ENCODE data around the gene EZH1. TPM values are rescaled to one million over a fixed set of nuclear protein-coding genes. Genes with fewer than 3 reads are reported as not detected.
A peak's percentile ranks its signal among the peaks of the same experiment; 100 is the strongest.
"Not testable (repeated sequence)": the region's sequence is repeated elsewhere in the genome, so short reads cannot be mapped to it uniquely, and the experiment has no call there.

EZH1 gene
- total RNA-seq, 1 experiment from 2014 or later, result 31.7 TPM

DNA sequence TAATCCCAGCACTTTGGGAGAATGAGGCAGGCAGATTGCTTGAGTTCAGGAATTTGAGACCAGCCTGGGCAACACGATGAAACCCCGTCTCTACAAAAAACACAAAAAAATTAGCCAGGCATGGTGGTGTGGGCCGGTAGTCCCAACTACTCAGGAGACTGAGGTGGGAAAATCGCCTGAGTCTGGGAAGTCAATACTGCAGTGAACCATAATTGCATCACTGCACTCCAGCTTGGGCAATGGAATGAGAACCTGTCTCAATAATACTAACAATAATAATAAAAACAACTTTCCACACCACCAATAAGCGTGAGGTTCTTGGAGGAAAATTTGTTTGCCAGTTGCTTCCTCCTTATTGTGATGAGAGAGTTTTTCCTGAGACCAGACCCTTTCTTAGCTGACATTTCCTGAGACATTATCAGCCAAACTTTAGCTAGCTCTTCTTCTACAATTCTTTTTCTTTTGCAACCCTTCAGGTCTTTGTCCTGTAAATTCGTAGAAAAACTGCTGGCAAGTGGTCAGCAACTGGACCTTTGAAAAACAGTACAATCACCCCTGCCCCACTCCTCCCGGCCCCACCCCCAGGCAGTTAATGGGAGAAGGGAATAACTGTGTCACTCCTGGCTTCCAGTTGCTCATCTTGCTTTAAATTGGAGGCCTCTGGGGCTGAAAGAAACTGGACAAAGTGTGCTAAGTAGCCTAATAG is 3.5 kb upstream of the EZH1 start:
- Mint-ChIP-seq H3K4me1 (ENCODE audit: insufficient read depth, unreplicated experiment) (peaks cover 10% of the 10 kb centered on the region), H3K27me3 (ENCODE audit: insufficient read depth, unreplicated experiment) (no peaks in the 10 kb centered on the region), H3K27ac (ENCODE audit: low read depth, unreplicated experiment) (no peak overlapping the region), H3K4me3 (ENCODE audit: unreplicated experiment) (no peak overlapping the region), H3K36me3 (ENCODE audit: insufficient read depth, unreplicated experiment) (no peaks in the 10 kb centered on the region), H3K9me3 (ENCODE audit: unreplicated experiment) (no peaks in the 10 kb centered on the region)
- ChIA-PET POLR2A (interaction anchor here (1.0 kb wide), 1 partner anchor 25 kb away, joined by 3 read pairs; the partner anchor contains the start of gene VPS25), CTCF (interaction anchor here (0.5 to 4.3 kb wide), 3 partner anchors 12 to 229 kb away, joined by 3 to 23 read pairs (median 3); no protein-coding TSS in a partner anchor)
- intact Hi-C loops (cut with micrococcal nuclease), result no loop called here
- BruUV-seq (replicated peaks), result no TSS peak
- no peak for DNase-seq (ENCODE audit: unreplicated experiment)
- no peak for TF ChIP-seq CTCF (IDR thresholded peaks at IDR 0.05; ENCODE audit: unreplicated experiment)

DNA sequence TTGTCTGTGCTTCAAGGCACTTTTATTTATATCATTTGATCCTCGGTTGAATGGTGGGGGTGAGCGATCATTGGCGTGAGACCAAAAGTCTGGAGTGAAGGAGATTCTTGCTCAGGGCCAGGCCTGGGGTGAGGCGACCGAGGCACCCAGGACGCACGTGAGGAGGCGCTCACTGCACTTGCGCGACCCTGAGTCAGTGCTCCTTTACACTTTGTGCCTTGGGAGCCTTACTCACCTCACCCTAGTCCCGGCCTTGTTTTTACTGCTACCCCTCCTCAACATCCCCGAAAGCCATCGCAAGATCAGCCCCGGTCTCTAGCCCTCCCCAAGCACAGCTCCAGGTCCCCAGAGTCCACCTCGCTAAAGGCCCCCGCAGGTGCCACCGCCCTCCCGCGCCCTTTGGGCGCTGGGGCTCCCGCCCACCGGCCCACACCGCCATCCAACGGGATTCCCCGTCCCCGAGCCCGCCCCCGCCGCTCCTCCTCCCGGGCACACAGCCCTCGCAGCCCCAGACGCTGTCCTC is 496 bp downstream of the EZH1 start:
- H3K27me3 Mint-ChIP-seq (ENCODE audit: insufficient read depth, unreplicated experiment), result no peaks in the 10 kb centered on the region
- ChIA-PET CTCF (interaction anchor here (1.2 to 1.3 kb wide), 2 partner anchors 19 to 23 kb away, joined by 4 to 5 read pairs; no protein-coding TSS in a partner anchor), POLR2A (interaction anchor here (0.8 to 2.2 kb wide), 8 partner anchors 9 to 167 kb away, joined by 3 to 10 read pairs (median 4); partner anchors contain the start of genes BECN1, PSMC3IP, RETREG3 and TUBG1)
- H3K4me3 Mint-ChIP-seq (ENCODE audit: unreplicated experiment), result peak overlapping the region; percentile 91
- peak; percentile 64 for DNase-seq (ENCODE audit: unreplicated experiment)
- peak overlapping the region; percentile 96 for H3K27ac Mint-ChIP-seq (ENCODE audit: low read depth, unreplicated experiment)
- peak; percentile 5 for TF ChIP-seq CTCF (IDR thresholded peaks at IDR 0.05; ENCODE audit: unreplicated experiment)
- BruUV-seq (replicated peaks), result TSS peak; percentile 35
- peaks cover 6% of the 10 kb centered on the region for H3K36me3 Mint-ChIP-seq (ENCODE audit: insufficient read depth, unreplicated experiment)
- intact Hi-C loops (cut with micrococcal nuclease), result loop anchor here (2.0 kb wide), 1 partner anchor 18 kb away; no protein-coding TSS in a partner anchor
- H3K4me1 Mint-ChIP-seq (ENCODE audit: insufficient read depth, unreplicated experiment), result peaks cover 10% of the 10 kb centered on the region
- no peaks in the 10 kb centered on the region for H3K9me3 Mint-ChIP-seq (ENCODE audit: unreplicated experiment)

- ChIA-PET CTCF (interaction anchor here (0.5 to 1.3 kb wide), 8 partner anchors 11 to 740 kb away, joined by 3 to 5 read pairs (median 4); partner anchors contain the start of gene DHX8), POLR2A (interaction anchor here (0.6 to 2.2 kb wide), 10 partner anchors 8 to 944 kb away, joined by 3 to 10 read pairs (median 4); partner anchors contain the start of genes BECN1, PSMC3IP, RETREG3 and TUBG1)
- peak overlapping the region; percentile 91 for H3K4me3 Mint-ChIP-seq (ENCODE audit: unreplicated experiment)
- peak overlapping the region; percentile 96 for H3K27ac Mint-ChIP-seq (ENCODE audit: low read depth, unreplicated experiment)
- no TSS peak for BruUV-seq (replicated peaks)
- H3K9me3 Mint-ChIP-seq (ENCODE audit: unreplicated experiment), result no peaks in the 10 kb centered on the region
- H3K4me1 Mint-ChIP-seq (ENCODE audit: insufficient read depth, unreplicated experiment), result peaks cover 10% of the 10 kb centered on the region
- H3K27me3 Mint-ChIP-seq (ENCODE audit: insufficient read depth, unreplicated experiment), result no peaks in the 10 kb centered on the region
- intact Hi-C loops (cut with micrococcal nuclease), result loop anchor here (2.0 kb wide), 1 partner anchor 19 kb away; no protein-coding TSS in a partner anchor
- DNase-seq (ENCODE audit: unreplicated experiment), result no peak
- no peak for TF ChIP-seq CTCF (IDR thresholded peaks at IDR 0.05; ENCODE audit: unreplicated experiment)
- peaks cover 6% of the 10 kb centered on the region for H3K36me3 Mint-ChIP-seq (ENCODE audit: insufficient read depth, unreplicated experiment)
These were observed 1.1 kb downstream of the EZH1 start for GRCh38 chr17:42743595-42744282.

GRCh38 chr17:42742916-42743315 is 1.9 kb downstream of the EZH1 start:
- ChIA-PET POLR2A (interaction anchor here (0.6 to 2.2 kb wide), 6 partner anchors 11 to 943 kb away, joined by 3 to 10 read pairs (median 6); partner anchors contain the start of genes PSMC3IP, RETREG3, TUBG1 and VPS25), CTCF (interaction anchor here (0.8 to 1.3 kb wide), 4 partner anchors 21 to 41 kb away, joined by 3 to 5 read pairs (median 4); no protein-coding TSS in a partner anchor)
- H3K9me3 Mint-ChIP-seq (ENCODE audit: unreplicated experiment); H3K27ac Mint-ChIP-seq (ENCODE audit: low read depth, unreplicated experiment); intact Hi-C loops (cut with micrococcal nuclease); BruUV-seq (replicated peaks); H3K4me3 Mint-ChIP-seq (ENCODE audit: unreplicated experiment); DNase-seq (ENCODE audit: unreplicated experiment); H3K4me1 Mint-ChIP-seq (ENCODE audit: insufficient read depth, unreplicated experiment); H3K36me3 Mint-ChIP-seq (ENCODE audit: insufficient read depth, unreplicated experiment); H3K27me3 Mint-ChIP-seq (ENCODE audit: insufficient read depth, unreplicated experiment): not testable (repeated sequence)

Data from MCF 10A (cell line).